Suprapubic skin (tissue), 4 donors: Measurements from ENCODE around the gene NCAM1.

ENCODE experiments used
- CTCF ChIP-seq, 2 donors: fragments of 200-600 bp in 1 of 2; fragments of 450-650 bp in 1 of 2; sonication (generic) in 1 of 2; IDR thresholded peaks; one replicate each; pipeline ENCODE4 v1.5.1; 2016 to 2019; ENCODE audit warnings: antibody characterized with exemption in 2 of 2, mild to moderate bottlenecking in 1 of 2, moderate library complexity in 1 of 2
- EP300 ChIP-seq: sonication (generic); formaldehyde crosslinking; IDR thresholded peaks from one replicate; pipeline ENCODE4 v1.6.1; 2017; ENCODE audit warnings: antibody characterized with exemption
- POLR2AphosphoS5 ChIP-seq, 3 donors: sonication (generic); formaldehyde crosslinking; IDR thresholded peaks; one replicate each; pipeline ENCODE4 v1.6.1; 2017; ENCODE audit warnings: antibody characterized with exemption in 3 of 3

GRCh38 chr11:113147249-113147648 is 186.0 kb downstream of the NCAM1 start:
- TF ChIP-seq CTCF (IDR thresholded peaks at IDR 0.05) (no peak), EP300 (no peak), POLR2AphosphoS5 (IDR thresholded peaks at IDR 0.05) (no peak)
